Stimulated activated naive CD8-positive, alpha-beta T cell treated with anti-CD3 and anti-CD28 coated beads, Interleukin-15, amount 100 ng/mL, for 72 hours (primary cell): Measurements from ENCODE around the gene SNX20.
A peak's percentile ranks its signal among the peaks of the same experiment; 100 is the strongest.

Source experiments
- ATAC-seq: fragments of 150-1000 bp; cut with Tn5 transposase; 2 replicates; pipeline ENCODE4 v1.10.0; 2021; ENCODE audit warnings: mild to moderate bottlenecking, moderate library complexity
- DNase-seq, 2 donors: peaks; one replicate each; pipeline ENCODE4 v3.0.0; 2021 to 2022
- H3K27ac Mint-ChIP-seq, 2 donors: one replicate each; pipeline ENCODE4 v1.8.0; 2022; ENCODE audit warnings: mild to moderate bottlenecking in 2 of 2, mixed read lengths in 2 of 2, moderate library complexity in 2 of 2
- H3K27me3 Mint-ChIP-seq: one replicate; pipeline ENCODE4 v1.8.0; 2022; ENCODE audit warnings: mixed read lengths
- H3K4me1 Mint-ChIP-seq: one replicate; pipeline ENCODE4 v1.8.0; 2022; ENCODE audit warnings: mild to moderate bottlenecking, mixed read lengths
- H3K4me3 Mint-ChIP-seq, 2 donors: one replicate each; pipeline ENCODE4 v1.8.0; 2022; ENCODE audit warnings: mild to moderate bottlenecking in 2 of 2, mixed read lengths in 2 of 2, moderate library complexity in 1 of 2
- H3K9me3 Mint-ChIP-seq, 2 donors: one replicate each; pipeline ENCODE4 v1.8.0; 2022; ENCODE audit warnings: mixed read lengths in 2 of 2

SNX20 gene

GRCh38 chr16:50627419-50627818, 53.7 kb downstream of the SNX20 start:
- H3K27ac Mint-ChIP-seq, result peak overlapping the region; percentile 86 to 88
- H3K9me3 Mint-ChIP-seq, result no peaks in the 10 kb centered on the region
- no peaks in the 10 kb centered on the region for H3K27me3 Mint-ChIP-seq
- ATAC-seq, result peak; percentile 77
- DNase-seq, result peak; percentile 38 to 41
- H3K4me3 Mint-ChIP-seq, result peak overlapping the region; percentile 46 to 74
- H3K4me1 Mint-ChIP-seq, result peaks cover 52% of the 10 kb centered on the region

GRCh38 chr16:50626868-50627267, 54.2 kb downstream of the SNX20 start:
- no peaks in the 10 kb centered on the region for H3K27me3 Mint-ChIP-seq
- no peak for DNase-seq

GRCh38 chr16:50625374-50625773, 55.7 kb downstream of the SNX20 start:
- Mint-ChIP-seq H3K9me3 (no peaks in the 10 kb centered on the region), H3K4me1 (peaks cover 52% of the 10 kb centered on the region), H3K27me3 (no peaks in the 10 kb centered on the region), H3K27ac (no peak overlapping the region), H3K4me3 (no peak overlapping the region)
- ATAC-seq, result no peak
- no peak for DNase-seq

More at GRCh38 chr16:50626868-50627267, 54.2 kb downstream of the SNX20 start:
- Mint-ChIP-seq H3K4me3 (peak overlapping the region in 1 of 2 donors; percentile 74), H3K4me1 (peaks cover 52% of the 10 kb centered on the region), H3K9me3 (no peaks in the 10 kb centered on the region), H3K27ac (peak overlapping the region; percentile 86 to 88)
- no peak for ATAC-seq

GRCh38 chr16:50624449-50624970, 56.6 kb downstream of the SNX20 start:
- H3K27ac Mint-ChIP-seq, result peak overlapping the region in 1 of 2 donors; percentile 59
- no peak overlapping the region for H3K4me3 Mint-ChIP-seq
- peaks cover 52% of the 10 kb centered on the region for H3K4me1 Mint-ChIP-seq

GRCh38 chr16:50622643-50623369, 58.3 kb downstream of the SNX20 start:
- Mint-ChIP-seq H3K27ac (peak overlapping the region; percentile 28 to 81), H3K9me3 (no peaks in the 10 kb centered on the region), H3K27me3 (no peaks in the 10 kb centered on the region), H3K4me3 (no peak overlapping the region), H3K4me1 (peaks cover 51% of the 10 kb centered on the region)
- ATAC-seq (no peak), DNase-seq (no peak)

More at GRCh38 chr16:50624449-50624970, 56.6 kb downstream of the SNX20 start:
- ATAC-seq, result no peak
- H3K9me3 Mint-ChIP-seq, result no peaks in the 10 kb centered on the region
- H3K27me3 Mint-ChIP-seq, result no peaks in the 10 kb centered on the region
- no peak for DNase-seq

- Mint-ChIP-seq H3K27me3 (no peaks in the 10 kb centered on the region), H3K27ac (no peak overlapping the region), H3K4me1 (peaks cover 49% of the 10 kb centered on the region), H3K9me3 (no peaks in the 10 kb centered on the region), H3K4me3 (no peak overlapping the region)
- DNase-seq, result no peak
- no peak for ATAC-seq
Observed at GRCh38 chr16:50622029-50622428, 59.1 kb downstream of the SNX20 start.
